ENCODE results near the gene FBXO48.

DNA sequence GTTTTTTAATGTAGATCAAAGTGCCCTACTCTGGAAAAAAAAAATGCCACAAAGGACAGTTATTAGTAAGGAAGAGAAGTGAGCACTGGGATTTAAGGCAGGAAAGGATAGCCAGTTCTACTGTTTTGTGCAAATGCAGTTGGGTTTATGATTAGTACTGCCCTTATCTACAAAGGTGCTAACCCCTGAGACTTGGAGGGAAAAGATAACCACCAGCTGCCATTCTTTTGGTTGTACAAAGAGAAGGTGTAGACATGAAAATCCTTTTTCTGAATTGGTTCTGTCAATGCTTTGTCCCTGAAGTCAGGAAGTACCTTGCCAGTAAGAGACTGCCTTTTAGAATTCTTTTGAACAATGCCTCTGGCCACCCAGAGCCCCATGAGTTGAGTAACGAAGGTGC is 11.6 kb upstream of the FBXO48 start:
- TF ChIP-seq, protein P1, sequence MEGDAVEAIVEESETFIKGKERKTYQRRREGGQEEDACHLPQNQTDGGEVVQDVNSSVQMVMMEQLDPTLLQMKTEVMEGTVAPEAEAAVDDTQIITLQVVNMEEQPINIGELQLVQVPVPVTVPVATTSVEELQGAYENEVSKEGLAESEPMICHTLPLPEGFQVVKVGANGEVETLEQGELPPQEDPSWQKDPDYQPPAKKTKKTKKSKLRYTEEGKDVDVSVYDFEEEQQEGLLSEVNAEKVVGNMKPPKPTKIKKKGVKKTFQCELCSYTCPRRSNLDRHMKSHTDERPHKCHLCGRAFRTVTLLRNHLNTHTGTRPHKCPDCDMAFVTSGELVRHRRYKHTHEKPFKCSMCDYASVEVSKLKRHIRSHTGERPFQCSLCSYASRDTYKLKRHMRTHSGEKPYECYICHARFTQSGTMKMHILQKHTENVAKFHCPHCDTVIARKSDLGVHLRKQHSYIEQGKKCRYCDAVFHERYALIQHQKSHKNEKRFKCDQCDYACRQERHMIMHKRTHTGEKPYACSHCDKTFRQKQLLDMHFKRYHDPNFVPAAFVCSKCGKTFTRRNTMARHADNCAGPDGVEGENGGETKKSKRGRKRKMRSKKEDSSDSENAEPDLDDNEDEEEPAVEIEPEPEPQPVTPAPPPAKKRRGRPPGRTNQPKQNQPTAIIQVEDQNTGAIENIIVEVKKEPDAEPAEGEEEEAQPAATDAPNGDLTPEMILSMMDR (IDR thresholded peaks at IDR 0.05), result no peak
- no peak for TF ChIP-seq POLR2A (IDR thresholded peaks at IDR 0.05)
